Measurements from ENCODE around the gene FGF12. TPM values are rescaled to one million over a fixed set of nuclear protein-coding genes. Genes with fewer than 3 reads are reported as not detected.

The FGF12 gene
- total RNA-seq, 1 donor from 2014 or later, result 3.9 TPM

- no peak for ATAC-seq
- intact Hi-C loops (cut with DNase I), result no loop called here
- no peaks in the 10 kb centered on the region for H3K4me1 ChIP-seq
- H3K9me3 ChIP-seq, result no peaks in the 10 kb centered on the region
- no peak for TF ChIP-seq CTCF (IDR thresholded peaks at IDR 0.05)
- H3K4me3 ChIP-seq, result no peak overlapping the region
- no peak for DNase-seq
- H3K27me3 ChIP-seq (ENCODE audit: low read depth), result no peaks in the 10 kb centered on the region
- H3K27ac ChIP-seq, result no peak overlapping the region
- no peaks in the 10 kb centered on the region for H3K36me3 ChIP-seq
Observed at GRCh38 chr3:192351441-192351840, 375.9 kb downstream of the FGF12 start.

- no peak overlapping the region for H3K4me3 ChIP-seq
- TF ChIP-seq CTCF (IDR thresholded peaks at IDR 0.05), result no peak
- H3K4me1 ChIP-seq, result no peaks in the 10 kb centered on the region
- H3K36me3 ChIP-seq, result no peaks in the 10 kb centered on the region
- H3K9me3 ChIP-seq, result no peaks in the 10 kb centered on the region
- H3K27me3 ChIP-seq (ENCODE audit: low read depth), result no peaks in the 10 kb centered on the region
- ATAC-seq (no peak), DNase-seq (no peak)
- no peak overlapping the region for H3K27ac ChIP-seq
- intact Hi-C loops (cut with DNase I), result no loop called here
Observed at GRCh38 chr3:192340031-192340430, 387.3 kb downstream of the FGF12 start.

- Histone ChIP-seq H3K4me3 (no peak overlapping the region), H3K27me3 (ENCODE audit: low read depth) (no peaks in the 10 kb centered on the region), H3K36me3 (no peaks in the 10 kb centered on the region), H3K9me3 (no peaks in the 10 kb centered on the region), H3K27ac (no peak overlapping the region), H3K4me1 (no peaks in the 10 kb centered on the region)
- intact Hi-C loops (cut with DNase I), result no loop called here
- no peak for DNase-seq
- TF ChIP-seq CTCF (IDR thresholded peaks at IDR 0.05), result no peak
- no peak for ATAC-seq
Observed at GRCh38 chr3:192339214-192339613, 388.1 kb downstream of the FGF12 start.

GRCh38 chr3:192336286-192336685 lies 391.1 kb downstream of the FGF12 start:
- H3K27me3 ChIP-seq (ENCODE audit: low read depth), result no peaks in the 10 kb centered on the region
- no peak for TF ChIP-seq CTCF (IDR thresholded peaks at IDR 0.05)
- intact Hi-C loops (cut with DNase I), result no loop called here
- H3K9me3 ChIP-seq, result no peaks in the 10 kb centered on the region
- no peak for DNase-seq
- no peaks in the 10 kb centered on the region for H3K36me3 ChIP-seq
- ATAC-seq, result no peak
- no peak overlapping the region for H3K4me3 ChIP-seq
- H3K27ac ChIP-seq, result no peak overlapping the region
- no peaks in the 10 kb centered on the region for H3K4me1 ChIP-seq

GRCh38 chr3:192332386-192333291 lies 394.7 kb downstream of the FGF12 start:
- no peaks in the 10 kb centered on the region for H3K36me3 ChIP-seq
- intact Hi-C loops (cut with DNase I), result no loop called here
- DNase-seq (no peak), ATAC-seq (no peak)
- H3K4me3 ChIP-seq, result no peak overlapping the region
- no peak overlapping the region for H3K27ac ChIP-seq
- TF ChIP-seq CTCF (IDR thresholded peaks at IDR 0.05), result no peak
- no peaks in the 10 kb centered on the region for H3K27me3 ChIP-seq (ENCODE audit: low read depth)
- H3K9me3 ChIP-seq, result no peaks in the 10 kb centered on the region
- H3K4me1 ChIP-seq, result no peaks in the 10 kb centered on the region
